AG04449 (cell line): ENCODE measurements around the gene COL6A1.

ENCODE experiments used
- CTCF ChIA-PET: fragments of 350-600 bp; formaldehyde crosslinking; extraction: SDS; loops from one replicate; lab custom pipeline; 2021; ENCODE audit warnings: antibody characterized with exemption; lab: Yijun Ruan, JAX
- POLR2A ChIA-PET: fragments of 400-600, 350-600 bp; formaldehyde crosslinking; extraction: SDS; loops from one replicate; lab custom pipeline; 2020; ENCODE audit warnings: antibody characterized with exemption, inconsistent platforms; lab: Yijun Ruan, JAX
- DNase-seq: peaks from one replicate; pipeline ENCODE4 v3.0.0-alpha.2; 2010; ENCODE audit warnings: low read depth, low spot score
- H3K4me3 ChIP-seq: 2 replicates; pipeline ENCODE4 v1.5.1; 2011; ENCODE audit warnings: low read depth, mild to moderate bottlenecking, control low read depth, low read length
- TF ChIP-seq, protein P1 (sequence below): IDR thresholded peaks from one replicate; pipeline ENCODE4 v1.5.1; 2011; ENCODE audit warnings: mild to moderate bottlenecking, moderate library complexity, low read length, control low read depth, inconsistent platforms; ENCODE audit not compliant: insufficient read depth; ENCODE audit errors: missing control alignments

Gene COL6A1

DNA sequence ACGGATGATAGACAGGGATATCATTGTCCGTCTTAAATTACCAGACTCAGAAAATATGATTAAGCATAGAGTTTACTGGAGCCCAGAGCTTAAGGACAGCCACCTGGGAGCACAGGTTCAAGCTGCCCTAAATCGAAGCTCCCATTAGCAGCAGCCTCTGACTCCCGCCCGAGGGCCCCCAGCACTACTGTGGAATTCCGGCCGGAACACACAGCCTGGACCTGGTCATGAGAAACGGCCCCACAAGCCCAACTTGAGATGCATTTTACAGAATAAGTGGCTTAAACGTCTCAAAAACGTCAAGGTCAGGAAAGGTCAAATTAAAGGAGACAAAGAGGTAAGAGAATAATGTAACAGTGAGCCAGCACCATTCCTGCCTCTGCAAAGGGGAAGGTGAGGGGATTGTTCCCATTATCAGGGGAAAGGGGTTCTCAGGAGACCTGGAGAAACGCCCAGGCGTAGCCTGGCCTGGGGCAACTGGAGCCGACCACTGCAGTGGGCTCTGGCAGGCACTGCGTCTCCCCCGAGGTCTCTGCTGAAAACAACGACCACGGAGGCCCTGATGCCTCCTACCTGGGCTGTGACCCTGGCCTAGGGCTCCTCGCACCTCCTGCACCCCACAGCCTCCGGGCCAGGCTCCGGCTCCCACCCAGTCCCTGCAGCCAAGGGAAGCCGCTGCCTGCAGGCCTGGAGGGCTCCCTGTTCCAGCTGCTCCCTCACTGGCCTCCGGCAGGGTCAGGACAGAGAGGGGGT, 11.5 kb upstream of the COL6A1 start:
- CTCF ChIA-PET: interaction anchor here (0.6 to 5.6 kb wide), 33 partner anchors 8 to 536 kb away, joined by 3 to 73 read pairs (median 5); partner anchors contain the start of genes COL6A2, MCM3AP and YBEY
- H3K4me3 ChIP-seq: no peak overlapping the region
- POLR2A ChIA-PET: interaction anchor here (2.0 kb wide), 1 partner anchor 140 kb away, joined by 7 read pairs; no protein-coding TSS in a partner anchor
- TF ChIP-seq, protein P1, sequence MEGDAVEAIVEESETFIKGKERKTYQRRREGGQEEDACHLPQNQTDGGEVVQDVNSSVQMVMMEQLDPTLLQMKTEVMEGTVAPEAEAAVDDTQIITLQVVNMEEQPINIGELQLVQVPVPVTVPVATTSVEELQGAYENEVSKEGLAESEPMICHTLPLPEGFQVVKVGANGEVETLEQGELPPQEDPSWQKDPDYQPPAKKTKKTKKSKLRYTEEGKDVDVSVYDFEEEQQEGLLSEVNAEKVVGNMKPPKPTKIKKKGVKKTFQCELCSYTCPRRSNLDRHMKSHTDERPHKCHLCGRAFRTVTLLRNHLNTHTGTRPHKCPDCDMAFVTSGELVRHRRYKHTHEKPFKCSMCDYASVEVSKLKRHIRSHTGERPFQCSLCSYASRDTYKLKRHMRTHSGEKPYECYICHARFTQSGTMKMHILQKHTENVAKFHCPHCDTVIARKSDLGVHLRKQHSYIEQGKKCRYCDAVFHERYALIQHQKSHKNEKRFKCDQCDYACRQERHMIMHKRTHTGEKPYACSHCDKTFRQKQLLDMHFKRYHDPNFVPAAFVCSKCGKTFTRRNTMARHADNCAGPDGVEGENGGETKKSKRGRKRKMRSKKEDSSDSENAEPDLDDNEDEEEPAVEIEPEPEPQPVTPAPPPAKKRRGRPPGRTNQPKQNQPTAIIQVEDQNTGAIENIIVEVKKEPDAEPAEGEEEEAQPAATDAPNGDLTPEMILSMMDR: no peak
- DNase-seq: no peak

DNA sequence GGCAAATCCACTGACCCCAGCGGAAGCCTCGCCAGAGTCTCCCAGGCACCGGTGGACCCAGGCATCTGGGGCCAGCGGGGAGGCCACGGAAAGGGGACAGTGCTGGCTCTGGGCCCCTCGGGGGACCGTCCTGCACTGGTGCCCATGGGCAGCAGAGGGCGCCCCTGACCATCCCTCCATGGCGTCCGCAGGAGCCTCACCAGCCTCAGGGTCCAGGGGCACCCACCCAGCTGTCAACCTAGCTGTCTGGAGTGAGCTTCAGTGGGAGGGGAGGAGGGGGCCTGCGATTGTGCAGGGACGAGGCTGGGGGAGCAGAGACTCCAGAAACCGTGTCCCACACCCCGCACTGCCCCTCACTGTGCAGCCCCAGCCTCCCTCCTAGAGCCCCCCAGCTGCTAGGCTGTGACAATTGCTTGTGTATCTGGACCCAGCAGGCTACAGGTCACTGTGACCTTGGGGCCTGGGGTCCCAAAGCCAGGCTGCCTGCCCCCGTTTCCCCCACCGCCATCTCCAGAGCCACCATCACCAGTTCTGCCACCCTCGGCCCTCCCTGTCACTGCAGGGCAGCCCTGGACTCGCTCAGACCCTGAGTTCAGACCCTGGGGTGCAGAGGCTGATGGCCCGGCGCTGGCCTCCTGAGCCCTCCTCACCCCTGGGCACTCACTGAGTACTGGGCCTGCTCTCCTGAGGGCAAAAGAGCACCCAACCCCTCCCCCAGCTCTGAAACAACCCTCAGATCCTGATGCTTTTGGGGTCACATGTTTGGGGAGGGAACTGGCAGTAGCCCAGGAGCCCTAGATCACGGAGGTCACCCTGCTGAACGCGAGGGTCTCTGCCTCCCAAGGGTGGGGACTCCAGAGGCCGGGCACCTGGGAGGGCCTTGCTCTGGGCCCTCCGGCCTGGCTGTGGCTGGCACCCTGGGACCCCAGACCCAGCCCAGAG, 10.6 kb upstream of the COL6A1 start:
- DNase-seq: no peak
- CTCF ChIA-PET: interaction anchor here (0.6 to 5.6 kb wide), 45 partner anchors 8 to 536 kb away, joined by 3 to 73 read pairs (median 4); partner anchors contain the start of genes COL6A2, MCM3AP and YBEY
- no peak overlapping the region for H3K4me3 ChIP-seq
- TF ChIP-seq, protein P1: peak; percentile 99
- POLR2A ChIA-PET: interaction anchor here (0.8 to 2.8 kb wide), 6 partner anchors 11 to 139 kb away, joined by 3 to 11 read pairs (median 6); partner anchors contain the start of genes COL6A1 and COL6A2

DNA sequence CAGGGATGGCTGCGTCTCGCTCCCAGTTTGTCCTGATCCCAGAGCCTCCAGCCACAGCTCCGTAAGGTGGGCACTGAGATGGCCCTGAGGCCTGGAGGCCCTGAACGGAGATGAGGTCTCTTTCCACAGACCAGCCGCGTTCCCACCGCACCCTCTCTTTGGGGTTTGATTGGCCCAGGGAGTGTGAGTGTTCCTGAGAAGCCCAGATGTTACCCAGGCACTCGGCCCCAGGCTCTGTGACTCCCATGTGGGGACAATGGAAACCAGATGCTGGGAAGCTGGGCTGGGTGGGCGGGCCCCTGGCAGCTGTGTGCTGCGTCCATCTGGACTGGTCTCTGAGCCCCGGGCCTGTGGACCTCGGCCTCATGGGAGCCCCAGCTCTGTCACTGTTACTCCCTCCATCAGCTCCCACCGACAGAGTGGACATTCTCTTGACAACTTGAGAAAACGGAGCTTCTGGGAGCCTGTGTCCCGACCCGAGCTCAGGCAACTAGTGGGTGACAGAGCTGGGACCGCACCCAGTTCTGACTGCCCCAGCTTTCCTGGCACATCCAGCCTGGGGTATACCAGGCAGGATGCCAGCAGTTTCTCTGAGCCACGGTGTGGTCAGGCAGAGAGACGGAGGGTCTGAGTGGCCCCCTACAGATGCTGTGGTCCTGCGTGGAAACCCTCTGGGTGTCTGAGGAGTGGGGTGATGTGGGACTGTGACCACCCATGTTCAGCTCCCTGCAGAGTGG, 9.8 kb upstream of the COL6A1 start:
- POLR2A ChIA-PET: interaction anchor here (0.7 to 2.8 kb wide), 8 partner anchors 10 to 138 kb away, joined by 3 to 11 read pairs (median 4); partner anchors contain the start of genes COL6A1 and COL6A2
- no peak overlapping the region for H3K4me3 ChIP-seq
- TF ChIP-seq, protein P1: no peak
- no peak for DNase-seq
- CTCF ChIA-PET: interaction anchor here (0.6 to 5.6 kb wide), 27 partner anchors 8 to 303 kb away, joined by 3 to 73 read pairs (median 4); partner anchors contain the start of genes COL6A1 and COL6A2

DNA sequence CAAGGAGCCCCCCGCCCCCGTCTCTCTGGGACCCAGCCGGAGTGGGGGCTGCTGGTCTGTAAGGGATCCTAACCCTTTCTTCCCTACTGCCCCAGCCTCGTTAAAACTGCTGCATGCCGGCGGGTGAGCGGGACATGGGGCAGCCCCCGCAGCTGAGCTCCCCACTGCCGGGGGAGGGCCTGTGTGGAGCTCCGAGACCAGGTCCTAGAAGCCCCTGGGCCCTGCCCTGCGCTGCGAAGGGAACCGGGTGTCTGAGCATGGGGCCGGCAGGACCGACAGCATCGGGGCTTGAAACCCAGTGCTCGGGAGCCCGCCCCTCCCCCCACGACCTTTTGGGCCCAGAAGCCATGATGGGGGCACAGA, 9.2 kb upstream of the COL6A1 start:
- no peak overlapping the region for H3K4me3 ChIP-seq
- TF ChIP-seq, protein P1: no peak
- CTCF ChIA-PET: interaction anchor here (0.6 to 5.6 kb wide), 26 partner anchors 8 to 303 kb away, joined by 3 to 73 read pairs (median 5); partner anchors contain the start of genes COL6A1 and COL6A2
- DNase-seq: no peak
- POLR2A ChIA-PET: interaction anchor here (0.7 to 2.8 kb wide), 12 partner anchors 9 to 150 kb away, joined by 3 to 26 read pairs (median 6); partner anchors contain the start of genes COL6A1 and COL6A2

DNA sequence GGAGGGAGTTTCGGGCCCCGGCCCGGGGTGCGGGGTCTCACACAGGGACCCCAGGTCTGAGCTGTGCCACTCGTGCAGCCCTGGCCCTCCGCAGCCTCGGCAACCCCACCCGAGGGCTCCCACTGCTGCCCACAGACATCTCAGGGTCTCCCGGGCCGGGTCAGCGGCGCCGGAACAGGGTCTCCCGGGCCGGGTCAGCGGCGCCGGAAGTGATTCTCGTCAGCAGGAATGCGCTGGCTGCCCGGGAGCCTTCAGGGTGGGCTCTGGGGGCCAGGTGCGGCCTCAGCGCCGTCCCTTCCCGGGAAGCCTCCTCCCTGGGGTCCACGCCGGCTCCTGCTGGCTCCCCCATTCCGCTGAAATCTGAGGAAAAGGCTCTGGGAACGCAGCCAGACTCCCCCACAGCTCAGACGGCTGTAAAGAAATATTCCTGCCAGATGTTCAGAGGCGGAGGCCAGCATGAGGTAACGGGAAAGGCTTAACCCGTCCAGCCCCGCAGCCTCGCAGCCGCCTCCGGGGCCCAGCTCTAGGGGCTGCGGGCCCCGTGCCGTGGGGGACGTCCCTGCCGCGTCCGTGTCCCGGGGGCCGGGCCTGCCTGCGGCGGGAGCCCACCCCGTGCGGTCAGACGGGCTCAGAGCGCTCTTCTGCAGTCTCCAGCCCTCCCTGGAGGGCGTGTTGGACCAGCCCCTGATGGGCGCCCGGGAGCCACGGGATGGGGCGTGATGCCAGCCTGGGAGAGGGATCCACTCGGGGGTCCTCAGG, 8.7 kb upstream of the COL6A1 start:
- DNase-seq: no peak
- H3K4me3 ChIP-seq: peak overlapping the region; percentile 42
- ChIA-PET POLR2A (interaction anchor here (0.6 to 2.8 kb wide), 16 partner anchors 9 to 171 kb away, joined by 3 to 26 read pairs (median 4); partner anchors contain the start of genes COL6A1 and COL6A2), CTCF (interaction anchor here (0.6 to 5.6 kb wide), 33 partner anchors 8 to 285 kb away, joined by 3 to 73 read pairs (median 4); partner anchors contain the start of genes COL6A1 and COL6A2)
- TF ChIP-seq, protein P1: no peak
